SH-SY5Y (cell line): ENCODE results near the gene ATRNL1.

Source experiments
- GATA2 ChIP-seq: IDR thresholded peaks from 2 replicates; pipeline ENCODE4 v1.6.1; 2011; ENCODE audit warnings: mild to moderate bottlenecking, low read depth, low read length
- GATA3 ChIP-seq: IDR thresholded peaks from 2 replicates; pipeline ENCODE4 v1.6.1; 2011; ENCODE audit warnings: low read depth, mild to moderate bottlenecking, low read length, moderate library complexity

DNA sequence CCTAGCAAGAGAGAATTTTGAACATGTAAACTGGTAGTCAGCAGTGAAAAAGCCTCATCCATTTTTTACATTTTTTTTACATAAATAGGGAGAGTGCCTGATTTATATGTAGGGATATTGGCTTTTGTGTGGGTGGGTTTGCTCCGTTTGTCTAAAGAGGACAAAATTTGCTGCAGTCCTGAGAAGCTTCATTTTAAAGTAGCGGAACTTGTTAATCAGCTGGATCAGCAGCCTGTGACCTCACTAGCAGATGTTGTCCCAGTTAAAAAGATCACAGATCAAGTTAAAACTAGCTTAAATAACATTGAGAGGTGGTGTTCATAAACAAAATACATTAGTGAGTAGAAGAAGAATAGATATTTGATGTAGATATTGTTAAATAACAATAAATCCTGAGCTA lies 2.6 kb downstream of the ATRNL1 start:
- TF ChIP-seq GATA2 (peak; percentile 72), GATA3 (peak; percentile 69)
